Mucosa of descending colon (tissue), 3 donors: Measurements from ENCODE around the gene NEMP1. TPM values are rescaled to one million over a fixed set of nuclear protein-coding genes. Genes with fewer than 3 reads are reported as not detected.

ENCODE experiments used
- total RNA-seq, 3 donors: library from RNA; stranded (reverse); fragmentation: NEBNext Ultra II Directional in 2 of 3; extraction: Animal tissue kit (Norgen Biotek cat#: 25700) in 2 of 3; gene quantifications; one replicate each; pipeline versions ENCODE4 v1.2.1 to v1.2.4, GENCODE V29; 2021 to 2023
- donor health status: DM: no; HTN: no; CAD: no; lungs with moderate emphysema.
- donor health status: DM: no; HTN: no; CAD: no.
- donor health status: DM: no; HTN: yes; CAD: no.

Gene NEMP1
- total RNA-seq, 3 donors from 2014 or later: 6.3 to 16.9 (median 10.2) TPM

Other genes with a start within 250 kb of the NEMP1 start
- not detected for gene SDR9C7, start 144.4 kb downstream of the NEMP1 start, total RNA-seq
- gene RDH16, start 121.2 kb downstream of the NEMP1 start, total RNA-seq: under 1 TPM; 0.14 to 0.28 (median 0.19) TPM
- 1 to 10 TPM; 3.5 to 8.6 (median 4.6) TPM for gene ZBTB39, start 72.2 kb downstream of the NEMP1 start, total RNA-seq
- 1 to 10 TPM in 2 of 3 donors, under 1 TPM in 1; 0.81 to 2.0 (median 1.8) TPM for gene TAC3, start 62.3 kb downstream of the NEMP1 start, total RNA-seq
- gene MYO1A, start 28.7 kb downstream of the NEMP1 start, total RNA-seq: 100 to 1,000 TPM; 167 to 444 (median 219) TPM
- 10 to 100 TPM in 1 of 3 donors, 1 to 10 TPM in 2; 2.6 to 29.3 (median 3.9) TPM for gene NAB2, start 10.3 kb upstream of the NEMP1 start, total RNA-seq
- gene STAT6, start 32.6 kb upstream of the NEMP1 start, total RNA-seq: 100 to 1,000 TPM; 219 to 286 (median 281) TPM
- gene LRP1, start 49.7 kb upstream of the NEMP1 start, total RNA-seq: 100 to 1,000 TPM; 128 to 223 (median 148) TPM
- not detected for gene LRP1-AS, start 68.8 kb upstream of the NEMP1 start, total RNA-seq
- under 1 TPM in 1 of 3 donors, not detected in 2; 0.25 TPM for gene NXPH4, start 138.0 kb upstream of the NEMP1 start, total RNA-seq
- 10 to 100 TPM; 34.7 to 67.4 (median 40.9) TPM for gene SHMT2, start 150.9 kb upstream of the NEMP1 start, total RNA-seq
- 1 to 10 TPM; 2.4 to 4.3 (median 3.3) TPM for gene STAC3, start 172.4 kb upstream of the NEMP1 start, total RNA-seq